HEK293 (cell line): Measurements from ENCODE around the gene SHROOM1.

Experiments
- BCL11A ChIP-seq: fragments of 450-650 bp; formaldehyde crosslinking; IDR thresholded peaks from 2 replicates; pipeline ENCODE4 v1.5.1; 2016; ENCODE audit warnings: low read depth, missing biosample characterization, missing genetic modification characterization
- HIC1 ChIP-seq: fragments of 450-650 bp; formaldehyde crosslinking; IDR thresholded peaks from 2 replicates; pipeline ENCODE4 v1.5.1; 2016; ENCODE audit warnings: missing biosample characterization, missing genetic modification characterization
- MYNN ChIP-seq: fragments of 450-650 bp; formaldehyde crosslinking; IDR thresholded peaks from 2 replicates; pipeline ENCODE4 v1.5.1; 2016; ENCODE audit warnings: missing biosample characterization, missing genetic modification characterization, borderline replicate concordance
- SCRT2 ChIP-seq: fragments of 450-650 bp; formaldehyde crosslinking; IDR thresholded peaks from 2 replicates; pipeline ENCODE4 v1.5.1; 2016; ENCODE audit warnings: missing biosample characterization, missing genetic modification characterization
- SP2 ChIP-seq: fragments of 450-650 bp; formaldehyde crosslinking; IDR thresholded peaks from 2 replicates; pipeline ENCODE4 v1.5.1; 2016; ENCODE audit warnings: missing biosample characterization, missing genetic modification characterization
- SP7 ChIP-seq: fragments of 450-650 bp; formaldehyde crosslinking; IDR thresholded peaks from 2 replicates; pipeline ENCODE4 v1.5.1; 2016; ENCODE audit warnings: missing biosample characterization, missing genetic modification characterization
- ZBTB1 ChIP-seq: fragments of 450-650 bp; formaldehyde crosslinking; IDR thresholded peaks from 2 replicates; pipeline ENCODE4 v1.5.1; 2016; ENCODE audit warnings: missing biosample characterization, missing genetic modification characterization
- ZEB2 ChIP-seq: fragments of 450-650 bp; formaldehyde crosslinking; IDR thresholded peaks from 2 replicates; pipeline ENCODE4 v1.5.1; 2016; ENCODE audit warnings: missing biosample characterization, missing genetic modification characterization
- ZNF112 ChIP-seq: fragments of 450-650 bp; formaldehyde crosslinking; IDR thresholded peaks from 2 replicates; pipeline ENCODE4 v1.5.0; 2017; ENCODE audit warnings: missing biosample characterization, missing genetic modification characterization
- ZNF140 ChIP-seq: fragments of 450-650 bp; formaldehyde crosslinking; IDR thresholded peaks from 2 replicates; pipeline ENCODE4 v1.5.1; 2016; ENCODE audit warnings: missing biosample characterization, missing genetic modification characterization
- ZNF221 ChIP-seq: fragments of 450-650 bp; formaldehyde crosslinking; IDR thresholded peaks from 2 replicates; pipeline ENCODE4 v1.5.1; 2017; ENCODE audit warnings: missing biosample characterization, missing genetic modification characterization, borderline replicate concordance
- ZNF223 ChIP-seq: fragments of 450-650 bp; formaldehyde crosslinking; IDR thresholded peaks from 2 replicates; pipeline ENCODE4 v1.5.1; 2016; ENCODE audit warnings: missing biosample characterization, missing genetic modification characterization
- ZNF335 ChIP-seq: fragments of 450-650 bp; formaldehyde crosslinking; conservative IDR thresholded peaks from 2 replicates; pipeline ENCODE4 v1.5.1; 2016; ENCODE audit warnings: missing biosample characterization, missing genetic modification characterization
- ZNF354C ChIP-seq: fragments of 450-650 bp; formaldehyde crosslinking; IDR thresholded peaks from 2 replicates; pipeline ENCODE4 v1.5.1; 2016; ENCODE audit warnings: missing biosample characterization, missing genetic modification characterization, low read depth, borderline replicate concordance
- ZNF366 ChIP-seq: fragments of 450-650 bp; formaldehyde crosslinking; conservative IDR thresholded peaks from 2 replicates; pipeline ENCODE4 v1.5.1; 2016; ENCODE audit warnings: missing biosample characterization, missing genetic modification characterization
- ZNF394 ChIP-seq: fragments of 450-650 bp; formaldehyde crosslinking; IDR thresholded peaks from 2 replicates; pipeline ENCODE4 v1.5.1; 2016; ENCODE audit warnings: missing biosample characterization, missing genetic modification characterization, mild to moderate bottlenecking, moderate library complexity, borderline replicate concordance
- ZNF423 ChIP-seq: fragments of 450-650 bp; formaldehyde crosslinking; IDR thresholded peaks from 2 replicates; pipeline ENCODE4 v1.5.1; 2016; ENCODE audit warnings: missing biosample characterization, missing genetic modification characterization
- ZNF501 ChIP-seq: fragments of 450-650 bp; formaldehyde crosslinking; IDR thresholded peaks from 2 replicates; pipeline ENCODE4 v1.5.1; 2016; ENCODE audit warnings: missing biosample characterization, missing genetic modification characterization
- ZNF548 ChIP-seq: fragments of 450-650 bp; formaldehyde crosslinking; IDR thresholded peaks from 2 replicates; pipeline ENCODE4 v1.5.1; 2016; ENCODE audit warnings: missing biosample characterization, missing genetic modification characterization
- ZNF624 ChIP-seq: fragments of 450-650 bp; formaldehyde crosslinking; IDR thresholded peaks from 2 replicates; pipeline ENCODE4 v1.5.1; 2017; ENCODE audit warnings: missing biosample characterization, missing genetic modification characterization
- ZNF654 ChIP-seq: fragments of 450-650 bp; formaldehyde crosslinking; IDR thresholded peaks from 2 replicates; pipeline ENCODE4 v1.5.1; 2016; ENCODE audit warnings: low read depth, missing biosample characterization, missing genetic modification characterization
- ZNF660 ChIP-seq: fragments of 450-650 bp; IDR thresholded peaks from 2 replicates; pipeline ENCODE4 v1.5.1; 2018; ENCODE audit warnings: missing biosample characterization, mild to moderate bottlenecking, missing genetic modification characterization
- ZNF776 ChIP-seq: fragments of 450-650 bp; formaldehyde crosslinking; IDR thresholded peaks from 2 replicates; pipeline ENCODE4 v1.5.0; 2017; ENCODE audit warnings: missing biosample characterization, missing genetic modification characterization, borderline replicate concordance
- ZSCAN16 ChIP-seq: fragments of 450-650 bp; formaldehyde crosslinking; IDR thresholded peaks from 2 replicates; pipeline ENCODE4 v1.5.1; 2016; ENCODE audit warnings: missing biosample characterization, missing genetic modification characterization
- ZSCAN30 ChIP-seq: fragments of 450-650 bp; IDR thresholded peaks from 2 replicates; pipeline ENCODE4 v1.5.1; 2018; ENCODE audit warnings: missing biosample characterization, mild to moderate bottlenecking, missing genetic modification characterization, moderate library complexity
- ZXDB ChIP-seq: fragments of 450-650 bp; formaldehyde crosslinking; IDR thresholded peaks from 2 replicates; pipeline ENCODE4 v1.5.1; 2016; ENCODE audit warnings: missing biosample characterization, missing genetic modification characterization
- TF ChIP-seq, protein P1 (sequence below): fragments of 450-650 bp; formaldehyde crosslinking; optimal IDR thresholded peaks from 2 replicates; pipeline ENCODE3; 2016; ENCODE audit warnings: missing biosample characterization, mild to moderate bottlenecking, missing genetic modification characterization
- TF ChIP-seq, protein P2 (sequence below): fragments of 450-650 bp; formaldehyde crosslinking; IDR thresholded peaks from 2 replicates; pipeline ENCODE4 v1.5.1; 2016; ENCODE audit warnings: missing biosample characterization, missing genetic modification characterization
- TF ChIP-seq, protein P3 (sequence below): fragments of 450-650 bp; formaldehyde crosslinking; IDR thresholded peaks from 2 replicates; pipeline ENCODE4 v1.5.1; 2016; ENCODE audit warnings: missing biosample characterization, missing genetic modification characterization
- TF ChIP-seq, protein P4 (sequence below): fragments of 450-650 bp; formaldehyde crosslinking; IDR thresholded peaks from 2 replicates; pipeline ENCODE4 v1.5.1; 2016; ENCODE audit warnings: missing biosample characterization, missing genetic modification characterization

Gene SHROOM1

GRCh38 chr5:132866342-132867045 is 36.0 kb upstream of the SHROOM1 start, which contains the start of the genes GDF9 and UQCRQ (continued):
- TF ChIP-seq, protein P1, sequence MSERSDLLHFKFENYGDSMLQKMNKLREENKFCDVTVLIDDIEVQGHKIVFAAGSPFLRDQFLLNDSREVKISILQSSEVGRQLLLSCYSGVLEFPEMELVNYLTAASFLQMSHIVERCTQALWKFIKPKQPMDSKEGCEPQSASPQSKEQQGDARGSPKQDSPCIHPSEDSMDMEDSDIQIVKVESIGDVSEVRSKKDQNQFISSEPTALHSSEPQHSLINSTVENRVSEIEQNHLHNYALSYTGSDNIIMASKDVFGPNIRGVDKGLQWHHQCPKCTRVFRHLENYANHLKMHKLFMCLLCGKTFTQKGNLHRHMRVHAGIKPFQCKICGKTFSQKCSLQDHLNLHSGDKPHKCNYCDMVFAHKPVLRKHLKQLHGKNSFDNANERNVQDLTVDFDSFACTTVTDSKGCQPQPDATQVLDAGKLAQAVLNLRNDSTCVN (tag by site-specific recombination), result peak; percentile 51
- TF ChIP-seq ZNF223 (no peak), HIC1 (tag by site-specific recombination) (no peak), BCL11A (tag by site-specific recombination) (peak; percentile 55; the same call in 1 of the 2 replicates), ZNF366 (tag by site-specific recombination) (no peak), ZNF335 (tag by site-specific recombination) (peak; percentile 78), ZXDB (tag by site-specific recombination) (peak; percentile 80), ZNF354C (tag by site-specific recombination) (no peak), SP2 (tag by site-specific recombination) (peak; percentile 96), ZNF654 (tag by site-specific recombination) (0 out of 2 replicates have a peak, but pooled peaks have one; percentile 3), ZSCAN30 (no peak; the same call in 1 of the 2 replicates), SCRT2 (tag by site-specific recombination) (no peak), ZNF548 (no peak), SP7 (peak; percentile 72), ZBTB1 (tag by site-specific recombination) (no peak), ZNF140 (tag by site-specific recombination) (no peak), ZNF221 (tag by site-specific recombination) (no peak), ZSCAN16 (0 out of 2 replicates have a peak, but pooled peaks have one; percentile 55), ZNF776 (tag by site-specific recombination) (no peak), ZNF660 (peak; percentile 85), ZNF624 (tag by site-specific recombination) (no peak), MYNN (tag by site-specific recombination) (no peak), ZNF501 (tag by site-specific recombination) (peak; percentile 93), ZNF112 (tag by site-specific recombination) (no peak), ZEB2 (tag by site-specific recombination) (peak; percentile 88), ZNF423 (tag by site-specific recombination) (no peak), ZNF394 (peak; percentile 45; the same call in 1 of the 2 replicates)
- TF ChIP-seq, protein P2, sequence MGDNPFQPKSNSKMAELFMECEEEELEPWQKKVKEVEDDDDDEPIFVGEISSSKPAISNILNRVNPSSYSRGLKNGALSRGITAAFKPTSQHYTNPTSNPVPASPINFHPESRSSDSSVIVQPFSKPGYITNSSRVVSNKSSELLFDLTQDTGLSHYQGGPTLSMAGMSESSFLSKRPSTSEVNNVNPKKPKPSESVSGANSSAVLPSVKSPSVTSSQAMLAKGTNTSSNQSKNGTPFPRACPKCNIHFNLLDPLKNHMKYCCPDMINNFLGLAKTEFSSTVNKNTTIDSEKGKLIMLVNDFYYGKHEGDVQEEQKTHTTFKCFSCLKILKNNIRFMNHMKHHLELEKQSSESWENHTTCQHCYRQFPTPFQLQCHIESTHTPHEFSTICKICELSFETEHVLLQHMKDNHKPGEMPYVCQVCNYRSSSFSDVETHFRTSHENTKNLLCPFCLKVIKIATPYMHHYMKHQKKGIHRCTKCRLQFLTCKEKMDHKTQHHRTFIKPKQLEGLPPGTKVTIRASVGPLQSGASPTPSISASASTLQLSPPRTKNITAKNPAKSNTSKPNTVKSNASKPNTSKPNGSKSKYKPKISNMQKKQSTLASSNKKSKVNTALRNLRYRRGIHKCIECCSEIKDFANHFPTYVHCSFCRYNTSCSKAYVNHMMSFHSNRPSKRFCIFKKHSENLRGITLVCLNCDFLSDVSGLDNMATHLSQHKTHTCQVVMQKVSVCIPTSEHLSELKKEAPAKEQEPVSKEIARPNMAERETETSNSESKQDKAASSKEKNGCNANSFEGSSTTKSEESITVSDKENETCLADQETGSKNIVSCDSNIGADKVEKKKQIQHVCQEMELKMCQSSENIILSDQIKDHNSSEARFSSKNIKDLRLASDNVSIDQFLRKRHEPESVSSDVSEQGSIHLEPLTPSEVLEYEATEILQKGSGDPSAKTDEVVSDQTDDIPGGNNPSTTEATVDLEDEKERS, result no peak
- TF ChIP-seq, protein P3, sequence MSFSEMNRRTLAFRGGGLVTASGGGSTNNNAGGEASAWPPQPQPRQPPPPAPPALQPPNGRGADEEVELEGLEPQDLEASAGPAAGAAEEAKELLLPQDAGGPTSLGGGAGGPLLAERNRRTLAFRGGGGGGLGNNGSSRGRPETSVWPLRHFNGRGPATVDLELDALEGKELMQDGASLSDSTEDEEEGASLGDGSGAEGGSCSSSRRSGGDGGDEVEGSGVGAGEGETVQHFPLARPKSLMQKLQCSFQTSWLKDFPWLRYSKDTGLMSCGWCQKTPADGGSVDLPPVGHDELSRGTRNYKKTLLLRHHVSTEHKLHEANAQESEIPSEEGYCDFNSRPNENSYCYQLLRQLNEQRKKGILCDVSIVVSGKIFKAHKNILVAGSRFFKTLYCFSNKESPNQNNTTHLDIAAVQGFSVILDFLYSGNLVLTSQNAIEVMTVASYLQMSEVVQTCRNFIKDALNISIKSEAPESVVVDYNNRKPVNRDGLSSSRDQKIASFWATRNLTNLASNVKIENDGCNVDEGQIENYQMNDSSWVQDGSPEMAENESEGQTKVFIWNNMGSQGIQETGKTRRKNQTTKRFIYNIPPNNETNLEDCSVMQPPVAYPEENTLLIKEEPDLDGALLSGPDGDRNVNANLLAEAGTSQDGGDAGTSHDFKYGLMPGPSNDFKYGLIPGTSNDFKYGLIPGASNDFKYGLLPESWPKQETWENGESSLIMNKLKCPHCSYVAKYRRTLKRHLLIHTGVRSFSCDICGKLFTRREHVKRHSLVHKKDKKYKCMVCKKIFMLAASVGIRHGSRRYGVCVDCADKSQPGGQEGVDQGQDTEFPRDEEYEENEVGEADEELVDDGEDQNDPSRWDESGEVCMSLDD (tag by site-specific recombination), result peak; percentile 67
- TF ChIP-seq, protein P4, sequence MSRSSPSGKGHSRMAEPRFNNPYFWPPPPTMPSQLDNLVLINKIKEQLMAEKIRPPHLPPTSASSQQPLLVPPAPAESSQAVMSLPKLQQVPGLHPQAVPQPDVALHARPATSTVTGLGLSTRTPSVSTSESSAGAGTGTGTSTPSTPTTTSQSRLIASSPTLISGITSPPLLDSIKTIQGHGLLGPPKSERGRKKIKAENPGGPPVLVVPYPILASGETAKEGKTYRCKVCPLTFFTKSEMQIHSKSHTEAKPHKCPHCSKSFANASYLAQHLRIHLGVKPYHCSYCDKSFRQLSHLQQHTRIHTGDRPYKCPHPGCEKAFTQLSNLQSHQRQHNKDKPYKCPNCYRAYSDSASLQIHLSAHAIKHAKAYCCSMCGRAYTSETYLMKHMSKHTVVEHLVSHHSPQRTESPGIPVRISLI (tag by site-specific recombination), result no peak
